Measurements from ENCODE around the gene ARID5B. TPM values are rescaled to one million over a fixed set of nuclear protein-coding genes. Genes with fewer than 3 reads are reported as not detected.
"Not testable (repeated sequence)": the region's sequence is repeated elsewhere in the genome, so short reads cannot be mapped to it uniquely, and the experiment has no call there.

The ARID5B gene
- total RNA-seq, 1 experiment from 2014 or later, result 0.04 TPM

DNA sequence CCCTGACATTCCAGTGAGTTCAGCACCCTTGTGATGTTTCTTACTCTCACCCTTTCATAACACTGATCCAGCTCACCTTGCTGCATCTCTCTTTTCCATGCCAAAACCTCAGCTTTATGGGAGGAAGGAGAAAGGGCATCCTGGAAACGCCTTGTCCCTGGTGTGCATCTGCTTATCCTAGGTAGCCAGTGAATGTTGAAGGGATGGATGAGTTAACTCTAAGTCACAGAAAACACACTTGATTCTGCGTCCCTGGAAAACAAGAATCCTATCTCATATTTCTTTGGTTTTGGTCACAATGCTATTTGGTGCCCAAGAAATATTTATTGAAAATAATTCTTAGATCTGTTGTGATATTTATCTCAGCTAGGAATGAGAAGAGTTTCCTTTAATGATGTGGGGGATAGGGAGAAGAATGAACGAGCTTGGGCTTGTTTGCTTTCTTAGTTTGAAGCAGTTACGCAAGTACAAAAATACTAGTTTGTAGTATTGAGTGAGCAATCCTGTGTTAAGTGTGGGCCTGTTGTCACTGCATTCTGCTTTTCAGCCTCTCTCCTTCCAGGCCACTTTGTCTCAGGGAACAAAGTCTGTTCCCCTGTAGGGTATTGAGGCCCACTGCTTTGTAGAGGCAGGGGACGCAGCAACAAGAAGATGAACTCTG, 126.5 kb downstream of the ARID5B start:
- no peak overlapping the region for H3K9ac ChIP-seq (ENCODE audit: extremely low read depth, insufficient read length, low read length)
- H3K9me3 Mint-ChIP-seq, result no peaks in the 10 kb centered on the region
- no peaks in the 10 kb centered on the region for H3K9me3 ChIP-seq (ENCODE audit: control insufficient read depth, low read depth, low read length)
- H4K20me1 ChIP-seq (ENCODE audit: control insufficient read depth, insufficient read depth, insufficient read length), result no peaks in the 10 kb centered on the region
- H3K56ac ChIP-seq (ENCODE audit: insufficient read length, low read depth, low read length), result no peak overlapping the region
- H3K4ac ChIP-seq (ENCODE audit: low read depth, low read length), result no peak overlapping the region
- no peak overlapping the region for H3K14ac ChIP-seq (ENCODE audit: insufficient read depth, low read length)
- no peak overlapping the region for H2AK5ac ChIP-seq (ENCODE audit: insufficient read length, low read length)
- TF ChIP-seq, protein P1, sequence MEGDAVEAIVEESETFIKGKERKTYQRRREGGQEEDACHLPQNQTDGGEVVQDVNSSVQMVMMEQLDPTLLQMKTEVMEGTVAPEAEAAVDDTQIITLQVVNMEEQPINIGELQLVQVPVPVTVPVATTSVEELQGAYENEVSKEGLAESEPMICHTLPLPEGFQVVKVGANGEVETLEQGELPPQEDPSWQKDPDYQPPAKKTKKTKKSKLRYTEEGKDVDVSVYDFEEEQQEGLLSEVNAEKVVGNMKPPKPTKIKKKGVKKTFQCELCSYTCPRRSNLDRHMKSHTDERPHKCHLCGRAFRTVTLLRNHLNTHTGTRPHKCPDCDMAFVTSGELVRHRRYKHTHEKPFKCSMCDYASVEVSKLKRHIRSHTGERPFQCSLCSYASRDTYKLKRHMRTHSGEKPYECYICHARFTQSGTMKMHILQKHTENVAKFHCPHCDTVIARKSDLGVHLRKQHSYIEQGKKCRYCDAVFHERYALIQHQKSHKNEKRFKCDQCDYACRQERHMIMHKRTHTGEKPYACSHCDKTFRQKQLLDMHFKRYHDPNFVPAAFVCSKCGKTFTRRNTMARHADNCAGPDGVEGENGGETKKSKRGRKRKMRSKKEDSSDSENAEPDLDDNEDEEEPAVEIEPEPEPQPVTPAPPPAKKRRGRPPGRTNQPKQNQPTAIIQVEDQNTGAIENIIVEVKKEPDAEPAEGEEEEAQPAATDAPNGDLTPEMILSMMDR (conservative IDR thresholded peaks at IDR 0.05), result no peak
- no peak overlapping the region for H3K23ac ChIP-seq (ENCODE audit: insufficient read length, low read depth, low read length)
- no peak overlapping the region for H2AFZ ChIP-seq (ENCODE audit: low read length)
- H2BK5ac ChIP-seq (ENCODE audit: insufficient read length, low read length), result no peak overlapping the region
- no peak overlapping the region for H3K27ac ChIP-seq (ENCODE audit: insufficient read length, low read depth, low read length)
- DNase-seq, result no peak
- no peak overlapping the region for H4K5ac ChIP-seq (ENCODE audit: insufficient read length, low read depth, low read length)
- no peak overlapping the region for H3K27ac Mint-ChIP-seq
- H4K8ac ChIP-seq (replicated peaks; ENCODE audit: insufficient read length, low read depth, low read length), result no peak overlapping the region
- no peaks in the 10 kb centered on the region for H3K27me3 Mint-ChIP-seq (ENCODE audit: low read depth)
- H3K18ac ChIP-seq (ENCODE audit: insufficient read length, low read depth, low read length), result no peak overlapping the region
- H3K79me1 ChIP-seq (ENCODE audit: insufficient read depth, low read depth, low read length, poor library complexity, severe bottlenecking), result no peaks in the 10 kb centered on the region
- no peaks in the 10 kb centered on the region for H3K23me2 ChIP-seq (ENCODE audit: insufficient read length, low read depth, low read length, poor library complexity, severe bottlenecking)
- no peak overlapping the region for H3K4me2 ChIP-seq (ENCODE audit: insufficient read depth, insufficient read length, low read length)
- H3K4me1 ChIP-seq (ENCODE audit: insufficient read depth, low read length), result no peaks in the 10 kb centered on the region
- no peak overlapping the region for H4K91ac ChIP-seq (ENCODE audit: insufficient read length, low read depth, low read length)
- no CpG with 5 or more reads among the region's 5 CpGs for WGBS (ENCODE audit: extremely low coverage, insufficient read length, low lambda C conversion rate)
- H2BK20ac ChIP-seq (ENCODE audit: low read depth, low read length, poor library complexity, severe bottlenecking), result no peak overlapping the region
- no peak overlapping the region for H2BK12ac ChIP-seq (ENCODE audit: insufficient read length, low read depth, low read length)
- no peaks in the 10 kb centered on the region for H3K36me3 Mint-ChIP-seq (ENCODE audit: insufficient read depth in 1 of 3, low read depth in 3 of 3)
- no peaks in the 10 kb centered on the region for H3K79me2 ChIP-seq (ENCODE audit: insufficient read depth, low read length)
- H2BK15ac ChIP-seq (ENCODE audit: low read depth, low read length), result no peak overlapping the region
- no peaks in the 10 kb centered on the region for H3K27me3 ChIP-seq (ENCODE audit: insufficient read depth, low read length)
- no peak overlapping the region for H3T11ph ChIP-seq (ENCODE audit: low read length)
- no peak overlapping the region for H2BK120ac ChIP-seq (ENCODE audit: low read depth, low read length, poor library complexity, severe bottlenecking)
- H3K4me1 Mint-ChIP-seq, result no peaks in the 10 kb centered on the region
- no peak overlapping the region for H3K4me3 Mint-ChIP-seq

DNA sequence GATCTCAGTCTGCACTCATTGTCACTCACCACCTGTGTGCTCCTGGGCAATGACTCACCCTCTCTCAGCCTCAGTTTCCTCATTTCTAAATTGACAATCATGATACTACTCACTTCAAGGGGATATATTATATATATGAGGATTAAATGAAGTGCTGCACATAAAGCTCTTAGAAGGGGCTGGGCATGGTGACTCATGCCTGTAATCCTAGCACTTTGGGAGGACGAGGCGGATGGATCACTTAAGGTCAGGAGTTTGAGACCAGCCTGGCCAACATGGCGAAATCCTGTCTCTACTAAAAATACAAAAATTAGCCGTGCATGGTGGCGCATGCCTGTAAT, 127.0 kb downstream of the ARID5B start:
- H3K56ac ChIP-seq (ENCODE audit: insufficient read length, low read depth, low read length); H3K9me3 ChIP-seq (ENCODE audit: control insufficient read depth, low read depth, low read length); H3K9ac ChIP-seq (ENCODE audit: extremely low read depth, insufficient read length, low read length); H3K27me3 ChIP-seq (ENCODE audit: insufficient read depth, low read length); H4K91ac ChIP-seq (ENCODE audit: insufficient read length, low read depth, low read length); H2BK120ac ChIP-seq (ENCODE audit: low read depth, low read length, poor library complexity, severe bottlenecking); H2AK5ac ChIP-seq (ENCODE audit: insufficient read length, low read length); H3K27ac Mint-ChIP-seq; H3K79me1 ChIP-seq (ENCODE audit: insufficient read depth, low read depth, low read length, poor library complexity, severe bottlenecking); H2BK5ac ChIP-seq (ENCODE audit: insufficient read length, low read length); H3K14ac ChIP-seq (ENCODE audit: insufficient read depth, low read length); H3K4ac ChIP-seq (ENCODE audit: low read depth, low read length); H3K27me3 Mint-ChIP-seq (ENCODE audit: low read depth); H3K23me2 ChIP-seq (ENCODE audit: insufficient read length, low read depth, low read length, poor library complexity, severe bottlenecking); DNase-seq; H3K18ac ChIP-seq (ENCODE audit: insufficient read length, low read depth, low read length); H2AFZ ChIP-seq (ENCODE audit: low read length); H3K4me1 ChIP-seq (ENCODE audit: insufficient read depth, low read length); H3K79me2 ChIP-seq (ENCODE audit: insufficient read depth, low read length); H4K8ac ChIP-seq (replicated peaks; ENCODE audit: insufficient read length, low read depth, low read length); H3K36me3 Mint-ChIP-seq (ENCODE audit: insufficient read depth in 1 of 3, low read depth in 3 of 3); H2BK20ac ChIP-seq (ENCODE audit: low read depth, low read length, poor library complexity, severe bottlenecking); H4K20me1 ChIP-seq (ENCODE audit: control insufficient read depth, insufficient read depth, insufficient read length); H3K9me3 Mint-ChIP-seq; H3K4me2 ChIP-seq (ENCODE audit: insufficient read depth, insufficient read length, low read length); H3K23ac ChIP-seq (ENCODE audit: insufficient read length, low read depth, low read length); H3K4me3 Mint-ChIP-seq; H3K4me1 Mint-ChIP-seq; H3K27ac ChIP-seq (ENCODE audit: insufficient read length, low read depth, low read length); H4K5ac ChIP-seq (ENCODE audit: insufficient read length, low read depth, low read length); H2BK12ac ChIP-seq (ENCODE audit: insufficient read length, low read depth, low read length); H2BK15ac ChIP-seq (ENCODE audit: low read depth, low read length); H3T11ph ChIP-seq (ENCODE audit: low read length): not testable (repeated sequence)
- WGBS (ENCODE audit: extremely low coverage, insufficient read length, low lambda C conversion rate), result no CpG with 5 or more reads among the region's 5 CpGs
